ENCODE data around the gene TTBK2. TPM values are rescaled to one million over a fixed set of nuclear protein-coding genes. Genes with fewer than 3 reads are reported as not detected.

Gene TTBK2
- total RNA-seq, 1 experiment from 2014 or later = 10.6 TPM

DNA sequence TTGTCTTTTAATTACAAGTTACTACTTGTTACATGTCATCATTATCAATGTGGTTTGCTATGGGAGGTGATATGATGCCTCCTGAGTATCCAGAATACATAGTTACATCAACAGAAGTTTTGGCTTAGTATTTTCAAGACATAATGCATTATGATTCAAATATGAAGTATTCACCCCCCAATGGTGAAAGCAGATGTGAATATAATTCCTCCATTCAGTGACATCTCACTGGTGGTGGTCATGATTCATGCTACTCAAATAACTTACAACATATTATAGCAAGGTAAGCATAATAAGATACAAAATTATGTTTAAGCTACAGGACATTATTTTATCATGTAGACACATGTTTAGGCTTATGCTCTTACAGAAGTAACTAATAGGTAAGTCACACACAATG lies 34.9 kb upstream of the TTBK2 start:
- no peak overlapping the region for H2AFZ ChIP-seq (ENCODE audit: low read length)
- H3K9me3 Mint-ChIP-seq = no peaks in the 10 kb centered on the region
- peaks cover 13 to 59% (median 51%) of the 10 kb centered on the region in 3 experiments; a peak in 6 of 7 replicates for H3K36me3 Mint-ChIP-seq (ENCODE audit: insufficient read depth in 1 of 3, low read depth in 3 of 3)
- H3K27me3 ChIP-seq (ENCODE audit: insufficient read depth, low read length) = no peaks in the 10 kb centered on the region
- no peak overlapping the region for H2BK12ac ChIP-seq (ENCODE audit: insufficient read length, low read depth, low read length)
- TF ChIP-seq CTCF (conservative IDR thresholded peaks at IDR 0.05) = no peak
- no peaks in the 10 kb centered on the region for H3K23me2 ChIP-seq (ENCODE audit: insufficient read length, low read depth, low read length, poor library complexity, severe bottlenecking)
- H3K27ac ChIP-seq (ENCODE audit: insufficient read length, low read depth, low read length) = no peak overlapping the region
- no peak overlapping the region for H2BK5ac ChIP-seq (ENCODE audit: insufficient read length, low read length)
- H4K8ac ChIP-seq (replicated peaks; ENCODE audit: insufficient read length, low read depth, low read length) = no peak overlapping the region
- H3K79me2 ChIP-seq (ENCODE audit: insufficient read depth, low read length) = no peaks in the 10 kb centered on the region
- no peak overlapping the region for H3K56ac ChIP-seq (ENCODE audit: insufficient read length, low read depth, low read length)
- H3K79me1 ChIP-seq (ENCODE audit: insufficient read depth, low read depth, low read length, poor library complexity, severe bottlenecking) = no peaks in the 10 kb centered on the region
- H4K5ac ChIP-seq (ENCODE audit: insufficient read length, low read depth, low read length) = no peak overlapping the region
- no peak overlapping the region for H3K18ac ChIP-seq (ENCODE audit: insufficient read length, low read depth, low read length)
- no peak overlapping the region for H3K9ac ChIP-seq (ENCODE audit: extremely low read depth, insufficient read length, low read length)
- no peak overlapping the region for H3T11ph ChIP-seq (ENCODE audit: low read length)
- H3K4me1 Mint-ChIP-seq = no peaks in the 10 kb centered on the region
- H4K20me1 ChIP-seq (ENCODE audit: control insufficient read depth, insufficient read depth, insufficient read length) = no peaks in the 10 kb centered on the region
- H3K27ac Mint-ChIP-seq = no peak overlapping the region
- no peak overlapping the region for H2BK20ac ChIP-seq (ENCODE audit: low read depth, low read length, poor library complexity, severe bottlenecking)
- H3K4me2 ChIP-seq (ENCODE audit: insufficient read depth, insufficient read length, low read length) = no peak overlapping the region
- H3K9me3 ChIP-seq (ENCODE audit: control insufficient read depth, low read depth, low read length) = no peaks in the 10 kb centered on the region
- no peak overlapping the region for H2BK15ac ChIP-seq (ENCODE audit: low read depth, low read length)
- no peak for DNase-seq
- H2BK120ac ChIP-seq (ENCODE audit: low read depth, low read length, poor library complexity, severe bottlenecking) = no peak overlapping the region
- no peaks in the 10 kb centered on the region for H3K4me1 ChIP-seq (ENCODE audit: insufficient read depth, low read length)
- H4K91ac ChIP-seq (ENCODE audit: insufficient read length, low read depth, low read length) = no peak overlapping the region
- no peak overlapping the region for H3K23ac ChIP-seq (ENCODE audit: insufficient read length, low read depth, low read length)
- no peak overlapping the region for H3K4ac ChIP-seq (ENCODE audit: low read depth, low read length)
- no peak overlapping the region for H3K4me3 Mint-ChIP-seq
- H2AK5ac ChIP-seq (ENCODE audit: insufficient read length, low read length) = no peak overlapping the region
- H3K14ac ChIP-seq (ENCODE audit: insufficient read depth, low read length) = no peak overlapping the region
- H3K27me3 Mint-ChIP-seq (ENCODE audit: low read depth) = no peaks in the 10 kb centered on the region

Measured in H9 (cell line).